ENCODE data around the gene HLA-G. TPM values are rescaled to one million over a fixed set of nuclear protein-coding genes. Genes with fewer than 3 reads are reported as not detected.

Gene HLA-G
- polyA plus RNA-seq, 1 of the 3 experiments (the other 2 are of a cell fraction): not detected

- no peaks in the 10 kb centered on the region for H3F3A ChIP-seq (replicated peaks; ENCODE audit: insufficient read depth)
- ChIA-PET CTCF (no interaction called here), POLR2A (no interaction called here)
- H3K9ac ChIP-seq: no peak overlapping the region
- H2AFZ ChIP-seq (ENCODE audit: low read depth): no peak overlapping the region
- H3K4me1 ChIP-seq (ENCODE audit: control insufficient read depth in 1 of 2, insufficient read depth in 2 of 2, low read depth in 1 of 2, low read length in 1 of 2): peaks cover 0 to 3% of the 10 kb centered on the region in 2 experiments; a peak in 1 of 4 replicates
- H3K27me3 ChIP-seq (ENCODE audit: insufficient read depth): peaks cover 27% of the 10 kb centered on the region; the same call in 1 of the 2 replicates
- no peak for DNase-seq
- TF ChIP-seq RCOR1 (IDR thresholded peaks at IDR 0.05; ENCODE audit: low read length) (no peak), CTCF (IDR thresholded peaks at IDR 0.05) (no peak), TAF1 (IDR thresholded peaks at IDR 0.05; ENCODE audit: borderline replicate concordance, low read depth, low read length) (no peak), NFIC (IDR thresholded peaks at IDR 0.05; ENCODE audit: borderline replicate concordance) (no peak), MEF2A (IDR thresholded peaks at IDR 0.05; ENCODE audit: borderline replicate concordance, low read depth) (no peak), GABPA (IDR thresholded peaks at IDR 0.05; ENCODE audit: low read depth) (no peak), REST (IDR thresholded peaks at IDR 0.05; ENCODE audit: low read depth, low read length) (no peak), PBX3 (IDR thresholded peaks at IDR 0.05) (no peak), EZH2phosphoT487 (IDR thresholded peaks at IDR 0.05; ENCODE audit: borderline replicate concordance, low read depth) (no peak), EP300 (IDR thresholded peaks at IDR 0.05; ENCODE audit: borderline replicate concordance in 1 of 2, low read depth in 1 of 2, low read length in 1 of 2) (no peak), RXRA (IDR thresholded peaks at IDR 0.05; ENCODE audit: borderline replicate concordance, low read depth) (no peak), TEAD4 (IDR thresholded peaks at IDR 0.05; ENCODE audit: borderline replicate concordance, insufficient read depth) (no peak), USF2 (IDR thresholded peaks at IDR 0.05; ENCODE audit: borderline replicate concordance, low read depth, low read length) (no peak)
- no peak overlapping the region for H3K4me2 ChIP-seq
- no peaks in the 10 kb centered on the region for H3K9me3 ChIP-seq
- 0% methylated on average over 2 of the region's 2 CpGs for WGBS (ENCODE audit: low lambda C conversion rate)
- H3K79me2 ChIP-seq (ENCODE audit: insufficient read depth): no peaks in the 10 kb centered on the region
- H3K9me2 ChIP-seq: no peaks in the 10 kb centered on the region
- H3K36me3 ChIP-seq (replicated peaks in 1 of 2; ENCODE audit: control insufficient read depth in 1 of 2, insufficient read depth in 2 of 2, low read length in 1 of 2): no peaks in the 10 kb centered on the region
- no peak overlapping the region for H3K27ac ChIP-seq (ENCODE audit: low read depth in 2 of 2, low read length in 1 of 2)
- H3K4me3 ChIP-seq (ENCODE audit: low read depth in 2 of 2, low read length in 1 of 2): no peak overlapping the region
- H4K20me1 ChIP-seq (ENCODE audit: insufficient read depth): no peaks in the 10 kb centered on the region
Observed at GRCh38 chr6:29796026-29796425, 31.6 kb upstream of the HLA-G start.

Measured in SK-N-SH (cell line).